HG02642 (cell line): ENCODE measurements around the gene MCF2L.
"Not testable (repeated sequence)": the region's sequence is repeated elsewhere in the genome, so short reads cannot be mapped to it uniquely, and the experiment has no call there.

Experiments
- ATAC-seq: cut with Tn5 transposase; IDR thresholded peaks from one replicate; pipeline ENCODE4 v1.9.1; 2021; ENCODE audit warnings: mild to moderate bottlenecking; ENCODE audit not compliant: unreplicated experiment, poor library complexity

The MCF2L gene

GRCh38 chr13:113074876-113075275 lies 105.9 kb downstream of the MCF2L start:
- no peak for ATAC-seq

GRCh38 chr13:113075711-113076110 lies 106.7 kb downstream of the MCF2L start:
- ATAC-seq: no peak

- no peak for ATAC-seq
Observed at GRCh38 chr13:113076681-113077401, 107.8 kb downstream of the MCF2L start.

GRCh38 chr13:113077566-113077952 lies 108.5 kb downstream of the MCF2L start:
- no peak for ATAC-seq

- ATAC-seq: no peak
Observed at GRCh38 chr13:113077953-113078901, 109.2 kb downstream of the MCF2L start.

GRCh38 chr13:113078902-113079780 lies 110.1 kb downstream of the MCF2L start:
- no peak for ATAC-seq

- ATAC-seq: not testable (repeated sequence)
Observed at GRCh38 chr13:113079781-113080080, 110.7 kb downstream of the MCF2L start.

- ATAC-seq: no peak
Observed at GRCh38 chr13:113080361-113080831, 111.4 kb downstream of the MCF2L start.

- ATAC-seq: no peak
Observed at GRCh38 chr13:113080901-113081521, 112.0 kb downstream of the MCF2L start.

- no peak for ATAC-seq
Observed at GRCh38 chr13:113082198-113083021, 113.4 kb downstream of the MCF2L start.

GRCh38 chr13:113083022-113083373 lies 114.0 kb downstream of the MCF2L start:
- ATAC-seq: no peak

GRCh38 chr13:113083402-113084061 lies 114.5 kb downstream of the MCF2L start:
- ATAC-seq: no peak

- no peak for ATAC-seq
Observed at GRCh38 chr13:113084094-113084942, 115.3 kb downstream of the MCF2L start.

- no peak for ATAC-seq
Observed at GRCh38 chr13:113084943-113085540, 116.0 kb downstream of the MCF2L start.

GRCh38 chr13:113086031-113086750 lies 117.2 kb downstream of the MCF2L start:
- no peak for ATAC-seq

- ATAC-seq: no peak
Observed at GRCh38 chr13:113086991-113087922, 118.2 kb downstream of the MCF2L start.
